B cell (primary cell): ENCODE measurements around the gene MUC4.

ENCODE experiments used
- EZH2 ChIP-seq: IDR thresholded peaks from 2 replicates; pipeline ENCODE4 v1.6.1; 2012; ENCODE audit warnings: borderline replicate concordance, low read depth, mild to moderate bottlenecking, moderate library complexity, low read length; ENCODE audit not compliant: insufficient read depth, poor library complexity, severe bottlenecking
- TF ChIP-seq, protein P1 (sequence below): fragments of 200-600 bp; IDR thresholded peaks from one replicate; pipeline ENCODE4 v1.8.0; 2022; ENCODE audit warnings: antibody characterized with exemption, mild to moderate bottlenecking

DNA sequence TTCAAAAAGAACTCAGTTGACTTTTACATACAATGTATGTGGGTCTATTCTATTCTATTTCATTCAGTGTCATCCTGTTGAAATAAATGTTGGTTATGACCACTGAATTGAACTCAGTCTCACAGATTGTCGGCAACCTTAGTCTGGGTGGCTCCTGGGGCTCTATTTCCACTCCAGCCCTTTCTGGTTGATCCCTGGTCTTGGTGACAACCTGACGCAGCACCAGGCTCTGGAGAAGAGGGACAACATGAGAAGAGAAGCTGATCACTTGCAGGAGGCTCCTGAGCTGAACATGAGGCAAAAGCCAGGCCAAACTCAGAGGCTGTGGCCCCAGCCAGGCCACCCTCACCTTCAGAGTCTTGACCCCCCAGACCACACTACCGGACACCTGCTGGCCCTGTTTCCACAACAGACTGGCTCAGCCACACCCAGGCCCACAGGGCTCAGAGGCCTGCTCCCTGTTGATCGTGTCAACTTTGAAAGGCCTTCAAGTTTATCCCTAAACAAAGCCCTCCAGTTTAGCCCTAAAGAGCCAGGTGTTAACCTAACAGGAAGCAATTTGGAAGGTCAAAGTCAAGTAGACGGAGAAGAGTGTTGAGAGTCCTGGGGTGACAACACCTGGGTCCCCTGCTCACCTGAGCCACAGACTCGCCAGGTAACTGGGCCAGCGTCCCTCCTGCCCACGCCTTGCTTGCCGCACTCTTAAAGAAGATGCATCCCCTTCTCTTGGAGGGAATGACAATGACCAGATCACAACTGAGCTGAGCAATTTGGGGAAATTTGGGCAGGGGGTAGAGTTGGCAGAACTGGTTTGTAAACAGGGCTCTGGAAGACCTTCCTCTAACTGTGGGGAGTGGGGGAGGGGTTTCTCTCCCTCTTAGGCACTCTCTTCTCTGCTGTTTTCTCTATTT lies 106.4 kb downstream of the MUC4 start:
- TF ChIP-seq, protein P1, sequence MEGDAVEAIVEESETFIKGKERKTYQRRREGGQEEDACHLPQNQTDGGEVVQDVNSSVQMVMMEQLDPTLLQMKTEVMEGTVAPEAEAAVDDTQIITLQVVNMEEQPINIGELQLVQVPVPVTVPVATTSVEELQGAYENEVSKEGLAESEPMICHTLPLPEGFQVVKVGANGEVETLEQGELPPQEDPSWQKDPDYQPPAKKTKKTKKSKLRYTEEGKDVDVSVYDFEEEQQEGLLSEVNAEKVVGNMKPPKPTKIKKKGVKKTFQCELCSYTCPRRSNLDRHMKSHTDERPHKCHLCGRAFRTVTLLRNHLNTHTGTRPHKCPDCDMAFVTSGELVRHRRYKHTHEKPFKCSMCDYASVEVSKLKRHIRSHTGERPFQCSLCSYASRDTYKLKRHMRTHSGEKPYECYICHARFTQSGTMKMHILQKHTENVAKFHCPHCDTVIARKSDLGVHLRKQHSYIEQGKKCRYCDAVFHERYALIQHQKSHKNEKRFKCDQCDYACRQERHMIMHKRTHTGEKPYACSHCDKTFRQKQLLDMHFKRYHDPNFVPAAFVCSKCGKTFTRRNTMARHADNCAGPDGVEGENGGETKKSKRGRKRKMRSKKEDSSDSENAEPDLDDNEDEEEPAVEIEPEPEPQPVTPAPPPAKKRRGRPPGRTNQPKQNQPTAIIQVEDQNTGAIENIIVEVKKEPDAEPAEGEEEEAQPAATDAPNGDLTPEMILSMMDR = no peak
- no peak for TF ChIP-seq EZH2
